Measurements from ENCODE around the gene OR10AD1. TPM values are rescaled to one million over a fixed set of nuclear protein-coding genes. Genes with fewer than 3 reads are reported as not detected.
A peak's percentile ranks its signal among the peaks of the same experiment; 100 is the strongest.

The OR10AD1 gene
- total and polyA plus RNA-seq, 9 of the 15 experiments (the other 6 are each of a cell fraction or from before 2014, with no cell fraction given), result not detected

- no peak for TF ChIP-seq E4F1 (CRISPR knock-in tag; IDR thresholded peaks at IDR 0.05; ENCODE audit: borderline replicate concordance)
- TF ChIP-seq ID3 (CRISPR knock-in tag; IDR thresholded peaks at IDR 0.05), result no peak
- TF ChIP-seq ID3 (tag; IDR thresholded peaks at IDR 0.05), result 0 out of 2 replicates have a peak, but pooled peaks have one; percentile 19
- TF ChIP-seq ERF (CRISPR knock-in tag; IDR thresholded peaks at IDR 0.05), result no peak
- TF ChIP-seq SMARCE1 (IDR thresholded peaks at IDR 0.05), result no peak
- no peak for TF ChIP-seq ZNF316 (IDR thresholded peaks at IDR 0.05)
- TF ChIP-seq MYBL2 (IDR thresholded peaks at IDR 0.05; ENCODE audit: low read depth), result no peak
- TF ChIP-seq MYBL2 (CRISPR knock-in tag; IDR thresholded peaks at IDR 0.05; ENCODE audit: borderline replicate concordance), result no peak
- 0 out of 2 replicates have a peak, but pooled peaks have one; percentile 22 for TF ChIP-seq SOX6 (IDR thresholded peaks at IDR 0.05)
- no peak for TF ChIP-seq ZNF707 (CRISPR knock-in tag; conservative IDR thresholded peaks at IDR 0.05)
- no peak for TF ChIP-seq KDM1A (IDR thresholded peaks at IDR 0.05)
- no peak; the same call in 1 of the 2 replicates for TF ChIP-seq ZNF12 (CRISPR knock-in tag; IDR thresholded peaks at IDR 0.05)
- TF ChIP-seq TAF15 (IDR thresholded peaks at IDR 0.05; ENCODE audit: low read depth, low read length), result no peak
- no peak for TF ChIP-seq ZNF449 (CRISPR knock-in tag; IDR thresholded peaks at IDR 0.05)
- no peak for TF ChIP-seq ELF2 (CRISPR knock-in tag; IDR thresholded peaks at IDR 0.05)
- TF ChIP-seq GTF2F1 (IDR thresholded peaks at IDR 0.05; ENCODE audit: low read depth, low read length), result no peak
- no peak for TF ChIP-seq LARP7 (IDR thresholded peaks at IDR 0.05)
- no peak for TF ChIP-seq MCM2 (IDR thresholded peaks at IDR 0.05; ENCODE audit: low read depth)
- TF ChIP-seq UBTF (IDR thresholded peaks at IDR 0.05; ENCODE audit: borderline replicate concordance in 1 of 2, low read depth in 2 of 2, low read length in 2 of 2), result no peak
- no peak for TF ChIP-seq RBM25 (IDR thresholded peaks at IDR 0.05; ENCODE audit: low read depth, low read length, severe bottlenecking)
- no peak for TF ChIP-seq STAT5A (IDR thresholded peaks at IDR 0.05; ENCODE audit: borderline replicate concordance, low read length)
- TF ChIP-seq FOXP1 (CRISPR knock-in tag; IDR thresholded peaks at IDR 0.05), result no peak
- no peak for TF ChIP-seq ZNF239 (CRISPR knock-in tag; IDR thresholded peaks at IDR 0.05)
- TF ChIP-seq ZNF217 (CRISPR knock-in tag; IDR thresholded peaks at IDR 0.05), result no peak
Measured at GRCh38 chr12:48157018-48157888, 45.8 kb downstream of the OR10AD1 start, which contains the start of gene ASB8 (continued).

Data from K562 (cell line).